ENCODE results near the gene FREM1.

Gene FREM1

DNA sequence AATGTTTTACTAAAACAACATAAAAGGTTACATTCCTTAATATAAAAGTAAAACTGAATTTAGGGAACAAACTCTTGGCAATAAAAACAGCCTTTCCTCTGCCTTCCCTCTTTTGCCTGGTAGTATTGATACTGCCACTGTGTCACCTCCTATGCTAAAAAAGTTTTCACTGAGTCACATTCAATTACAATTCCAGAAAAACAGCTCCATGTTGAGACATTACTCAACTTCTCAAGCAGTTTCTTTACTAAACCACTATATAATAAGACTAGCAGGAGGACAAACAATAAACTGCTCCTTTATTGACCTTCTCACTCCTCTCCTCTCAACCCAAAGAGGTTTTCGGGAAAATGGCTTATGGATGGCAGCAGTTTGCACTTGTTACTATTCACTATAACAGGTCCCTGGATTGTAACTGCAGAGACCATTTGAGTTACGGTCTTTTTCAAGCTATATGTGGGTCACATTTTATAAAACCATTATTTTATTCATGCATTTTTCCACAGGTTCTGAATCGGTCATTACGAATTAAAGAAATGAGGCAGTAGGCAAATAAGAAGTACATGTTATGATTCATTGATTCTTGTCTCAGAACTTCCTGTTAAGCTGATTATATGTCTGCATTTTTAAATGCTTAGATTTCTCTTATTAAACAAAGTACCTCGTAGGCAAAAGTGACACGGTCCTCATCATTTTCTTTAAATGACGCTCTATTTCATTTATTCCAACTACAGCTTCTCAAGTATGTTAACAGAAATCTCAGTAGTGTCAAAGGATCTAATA is 219.1 kb downstream of the FREM1 start:
- DNase-seq, result no peak

DNA sequence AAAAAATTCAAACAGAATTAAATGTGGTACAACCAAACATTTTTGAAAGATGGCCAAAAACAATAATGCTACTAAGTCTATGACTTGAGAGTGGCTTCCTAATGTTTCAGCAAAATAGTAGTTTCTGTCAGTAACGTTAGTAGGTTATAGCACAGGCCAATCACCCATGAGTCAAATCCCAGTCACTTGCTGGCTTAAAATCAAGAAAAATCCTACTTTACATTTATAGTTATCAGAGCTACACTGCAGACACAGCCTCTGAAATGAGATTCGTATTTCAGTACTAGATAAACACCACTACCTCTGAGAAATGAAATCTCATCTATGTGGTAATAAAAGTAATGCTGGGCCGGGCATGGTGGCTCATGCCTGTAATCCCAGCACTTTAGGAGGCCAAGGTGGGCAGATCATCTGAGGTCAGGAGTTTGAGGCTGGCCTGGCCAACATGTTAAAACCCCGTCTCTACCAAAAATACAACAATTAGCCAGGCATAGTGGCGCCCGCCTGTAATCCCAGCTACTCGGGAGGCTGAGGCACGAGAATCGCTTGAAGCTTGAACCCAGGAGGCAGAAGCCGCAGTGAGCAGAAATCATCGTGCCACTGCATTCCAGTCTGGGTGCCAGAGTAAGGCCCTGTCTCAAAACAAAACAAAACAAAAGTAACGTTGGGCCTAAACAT is 223.0 kb downstream of the FREM1 start:
- no peak for DNase-seq

GRCh38 chr9:14686168-14686567 is 224.1 kb downstream of the FREM1 start:
- no peak for DNase-seq
